Muscle layer of colon (tissue), 2 donors: ENCODE results near the gene LNX2.

Experiments used
- H3K27ac ChIP-seq: one replicate; pipeline ENCODE4 v1.7.0; 2013; ENCODE audit warnings: low read depth, mild to moderate bottlenecking, low read length, moderate library complexity
- H3K27me3 ChIP-seq, 2 donors: one replicate each; pipeline ENCODE4 v1.7.0; 2013; ENCODE audit warnings: low read length in 2 of 2, mild to moderate bottlenecking in 2 of 2; ENCODE audit not compliant: insufficient read depth in 2 of 2, control insufficient read depth in 1 of 2
- H3K36me3 ChIP-seq: one replicate; pipeline ENCODE4 v1.7.0; 2013; ENCODE audit warnings: mild to moderate bottlenecking, low read length; ENCODE audit not compliant: insufficient read depth
- H3K4me1 ChIP-seq: one replicate; pipeline ENCODE4 v1.7.0; 2013; ENCODE audit warnings: mild to moderate bottlenecking, low read length; ENCODE audit not compliant: insufficient read depth
- H3K4me3 ChIP-seq, 2 donors: one replicate each; pipeline ENCODE4 v1.7.0; 2013; ENCODE audit warnings: low read length in 2 of 2, low read depth in 1 of 2, mild to moderate bottlenecking in 1 of 2, moderate library complexity in 1 of 2
- H3K9ac ChIP-seq: one replicate; pipeline ENCODE4 v1.7.0; 2013; ENCODE audit warnings: low read length
- H3K9me3 ChIP-seq: one replicate; pipeline ENCODE4 v1.7.0; 2013; ENCODE audit warnings: mild to moderate bottlenecking, low read length
- donor health status: abdominal sarcoma.
- donor health status: Adenocarcinoma of cecum.

LNX2 gene

GRCh38 chr13:27624071-27624470 lies 3.7 kb upstream of the LNX2 start:
- no peaks in the 10 kb centered on the region for H3K9me3 ChIP-seq
- H3K27me3 ChIP-seq, result no peaks in the 10 kb centered on the region
- H3K4me3 ChIP-seq, result no peak overlapping the region
- peaks cover 12% of the 10 kb centered on the region for H3K36me3 ChIP-seq
- H3K9ac ChIP-seq, result no peak overlapping the region
- peaks cover 28% of the 10 kb centered on the region for H3K4me1 ChIP-seq
- no peak overlapping the region for H3K27ac ChIP-seq

- H3K4me1 ChIP-seq, result peaks cover 34% of the 10 kb centered on the region
- no peak overlapping the region for H3K27ac ChIP-seq
- no peaks in the 10 kb centered on the region for H3K9me3 ChIP-seq
- peaks cover 12% of the 10 kb centered on the region for H3K36me3 ChIP-seq
- H3K4me3 ChIP-seq, result peak overlapping the region in 1 of 2 donors; percentile 4
- H3K9ac ChIP-seq, result no peak overlapping the region
- no peaks in the 10 kb centered on the region for H3K27me3 ChIP-seq
Observed at GRCh38 chr13:27622881-27623280, 2.6 kb upstream of the LNX2 start.

GRCh38 chr13:27622102-27622820 lies 1.9 kb upstream of the LNX2 start:
- Histone ChIP-seq H3K36me3 (peaks cover 12% of the 10 kb centered on the region), H3K9ac (peak overlapping the region; percentile 80), H3K4me3 (peak overlapping the region; percentile 78 to 83), H3K27ac (peak overlapping the region; percentile 95), H3K27me3 (no peaks in the 10 kb centered on the region), H3K9me3 (no peaks in the 10 kb centered on the region), H3K4me1 (peaks cover 34% of the 10 kb centered on the region)

GRCh38 chr13:27621366-27622101 lies 1.2 kb upstream of the LNX2 start, which contains the start of gene POLR1D:
Gene POLR1D, plus strand, starts transcription at chr13:27621892. Its CDS starts 92 bp downstream, at chr13:27621984.
- Histone ChIP-seq H3K27me3 (no peaks in the 10 kb centered on the region), H3K9ac (peak within 1 kb of the TSS; percentile 91), H3K4me3 (peak within 1 kb of the TSS; percentile 78 to 83), H3K36me3 (peaks cover 12% of the 10 kb centered on the region), H3K9me3 (no peaks in the 10 kb centered on the region), H3K27ac (peak within 1 kb of the TSS; percentile 95), H3K4me1 (peaks cover 34% of the 10 kb centered on the region)

- Histone ChIP-seq H3K9me3 (no peaks in the 10 kb centered on the region), H3K4me3 (peak overlapping the region; percentile 78 to 83), H3K27ac (peak overlapping the region; percentile 95), H3K27me3 (no peaks in the 10 kb centered on the region), H3K4me1 (peaks cover 34% of the 10 kb centered on the region), H3K9ac (peak overlapping the region; percentile 91), H3K36me3 (peaks cover 12% of the 10 kb centered on the region)
Observed at GRCh38 chr13:27621116-27621365, 712 bp upstream of the LNX2 start.

GRCh38 chr13:27619728-27620376 lies 477 bp downstream of the LNX2 start:
- peaks cover 34% of the 10 kb centered on the region for H3K4me1 ChIP-seq

GRCh38 chr13:27619093-27619727 lies 1.1 kb downstream of the LNX2 start:
- Histone ChIP-seq H3K9ac (peak overlapping the region; percentile 17), H3K9me3 (no peaks in the 10 kb centered on the region), H3K27ac (peak overlapping the region; percentile 84), H3K27me3 (no peaks in the 10 kb centered on the region), H3K4me1 (peaks cover 32% of the 10 kb centered on the region), H3K36me3 (peaks cover 12% of the 10 kb centered on the region), H3K4me3 (peak overlapping the region; percentile 70 to 78)

More at GRCh38 chr13:27619728-27620376, 477 bp downstream of the LNX2 start:
- peak overlapping the region; percentile 70 to 78 for H3K4me3 ChIP-seq
- peak overlapping the region; percentile 84 for H3K27ac ChIP-seq
- no peaks in the 10 kb centered on the region for H3K9me3 ChIP-seq
- no peaks in the 10 kb centered on the region for H3K27me3 ChIP-seq
- peak overlapping the region; percentile 17 for H3K9ac ChIP-seq
- H3K36me3 ChIP-seq, result peaks cover 12% of the 10 kb centered on the region

- H3K4me3 ChIP-seq, result no peak overlapping the region
Observed at GRCh38 chr13:27617881-27618321, 2.4 kb downstream of the LNX2 start.

GRCh38 chr13:27613628-27614027 lies 6.7 kb downstream of the LNX2 start:
- no peaks in the 10 kb centered on the region for H3K36me3 ChIP-seq
- H3K27ac ChIP-seq, result no peak overlapping the region
- H3K27me3 ChIP-seq, result no peaks in the 10 kb centered on the region
- H3K9me3 ChIP-seq, result no peaks in the 10 kb centered on the region
- no peak overlapping the region for H3K4me3 ChIP-seq
- no peak overlapping the region for H3K9ac ChIP-seq
- peaks cover 2% of the 10 kb centered on the region for H3K4me1 ChIP-seq

More at GRCh38 chr13:27617881-27618321, 2.4 kb downstream of the LNX2 start:
- no peaks in the 10 kb centered on the region for H3K9me3 ChIP-seq
- H3K36me3 ChIP-seq, result peaks cover under 1% of the 10 kb centered on the region
- no peaks in the 10 kb centered on the region for H3K27me3 ChIP-seq
- no peak overlapping the region for H3K27ac ChIP-seq
- no peak overlapping the region for H3K9ac ChIP-seq
- H3K4me1 ChIP-seq, result peaks cover 18% of the 10 kb centered on the region

- no peaks in the 10 kb centered on the region for H3K27me3 ChIP-seq
- H3K4me3 ChIP-seq, result no peak overlapping the region
- no peak overlapping the region for H3K27ac ChIP-seq
- no peak overlapping the region for H3K9ac ChIP-seq
- no peaks in the 10 kb centered on the region for H3K4me1 ChIP-seq
- no peaks in the 10 kb centered on the region for H3K36me3 ChIP-seq
- H3K9me3 ChIP-seq, result no peaks in the 10 kb centered on the region
Observed at GRCh38 chr13:27607125-27607524, 13.2 kb downstream of the LNX2 start.

- H3K4me3 ChIP-seq, result no peak overlapping the region
- no peaks in the 10 kb centered on the region for H3K9me3 ChIP-seq
- H3K36me3 ChIP-seq, result no peaks in the 10 kb centered on the region
- no peak overlapping the region for H3K9ac ChIP-seq
- H3K27me3 ChIP-seq, result no peaks in the 10 kb centered on the region
- H3K27ac ChIP-seq, result no peak overlapping the region
- H3K4me1 ChIP-seq, result no peaks in the 10 kb centered on the region
Observed at GRCh38 chr13:27605610-27606200, 14.6 kb downstream of the LNX2 start.
